Measurements from ENCODE around the gene YAP1. TPM values are rescaled to one million over a fixed set of nuclear protein-coding genes. Genes with fewer than 3 reads are reported as not detected.

The YAP1 gene
- total RNA-seq, 2 experiments from 2014 or later: not detected

GRCh38 chr11:102171101-102171500 is 60.9 kb downstream of the YAP1 start:
- no peak overlapping the region for H3K4me2 ChIP-seq (ENCODE audit: low read length)
- no peaks in the 10 kb centered on the region for H3K36me3 ChIP-seq (ENCODE audit: insufficient read depth, low read length)
- H3K9me2 ChIP-seq (ENCODE audit: insufficient read depth, low read length): no peaks in the 10 kb centered on the region
- BruUV-seq (replicated peaks): no TSS peak
- intact Hi-C loops (cut with micrococcal nuclease; ENCODE audit: unreplicated experiment): no loop called here
- no peaks in the 10 kb centered on the region for H3K79me2 ChIP-seq (ENCODE audit: insufficient read depth, low read depth, low read length)
- no peak overlapping the region for H2AFZ ChIP-seq (ENCODE audit: low read length)
- no peak for DNase-seq (ENCODE audit: low spot score)
- no peaks in the 10 kb centered on the region for H3K4me1 ChIP-seq (ENCODE audit: insufficient read depth, low read length, poor library complexity, severe bottlenecking)
- TF ChIP-seq EZH2phosphoT487 (IDR thresholded peaks at IDR 0.05; ENCODE audit: borderline replicate concordance, low read depth, low read length) (no peak), CTCF (conservative IDR thresholded peaks at IDR 0.05; ENCODE audit: low read length) (no peak)
- no peaks in the 10 kb centered on the region for H4K20me1 ChIP-seq (ENCODE audit: insufficient read depth, low read length)
- no peak overlapping the region for H3K27ac ChIP-seq (ENCODE audit: low read depth, low read length, poor library complexity, severe bottlenecking)
- CTCF ChIA-PET (ENCODE audit: unreplicated experiment): no interaction called here
- H3K9me3 ChIP-seq (ENCODE audit: low read length): no peaks in the 10 kb centered on the region
- no peak overlapping the region for H3K4me3 ChIP-seq (ENCODE audit: low read depth, low read length, poor library complexity, severe bottlenecking)
- POLR2A ChIA-PET: interaction anchor here (0.7 to 1.0 kb wide), 5 partner anchors 9 to 176 kb away, joined by 3 to 6 read pairs (median 5); no protein-coding TSS in a partner anchor

GRCh38 chr11:102172127-102172848 is 62.0 kb downstream of the YAP1 start:
- H2AFZ ChIP-seq (ENCODE audit: low read length): no peak overlapping the region
- CTCF ChIA-PET (ENCODE audit: unreplicated experiment): interaction anchor here (0.6 kb wide), 1 partner anchor 859 kb away, joined by 4 read pairs; no protein-coding TSS in a partner anchor
- DNase-seq (ENCODE audit: low spot score): no peak
- H3K27ac ChIP-seq (ENCODE audit: low read depth, low read length, poor library complexity, severe bottlenecking): no peak overlapping the region
- TF ChIP-seq EZH2phosphoT487 (IDR thresholded peaks at IDR 0.05; ENCODE audit: borderline replicate concordance, low read depth, low read length) (no peak), CTCF (conservative IDR thresholded peaks at IDR 0.05; ENCODE audit: low read length) (no peak)
- POLR2A ChIA-PET: interaction anchor here (0.6 to 1.1 kb wide), 10 partner anchors 12 to 858 kb away, joined by 3 to 6 read pairs (median 4); no protein-coding TSS in a partner anchor
- H3K4me1 ChIP-seq (ENCODE audit: insufficient read depth, low read length, poor library complexity, severe bottlenecking): no peaks in the 10 kb centered on the region
- intact Hi-C loops (cut with micrococcal nuclease; ENCODE audit: unreplicated experiment): no loop called here
- H3K9me3 ChIP-seq (ENCODE audit: low read length): no peaks in the 10 kb centered on the region
- no peaks in the 10 kb centered on the region for H3K79me2 ChIP-seq (ENCODE audit: insufficient read depth, low read depth, low read length)
- no peaks in the 10 kb centered on the region for H4K20me1 ChIP-seq (ENCODE audit: insufficient read depth, low read length)
- no peaks in the 10 kb centered on the region for H3K9me2 ChIP-seq (ENCODE audit: insufficient read depth, low read length)
- no peaks in the 10 kb centered on the region for H3K36me3 ChIP-seq (ENCODE audit: insufficient read depth, low read length)
- no peak overlapping the region for H3K4me3 ChIP-seq (ENCODE audit: low read depth, low read length, poor library complexity, severe bottlenecking)
- no TSS peak for BruUV-seq (replicated peaks)
- no peak overlapping the region for H3K4me2 ChIP-seq (ENCODE audit: low read length)

- Histone ChIP-seq H3K9me3 (ENCODE audit: low read length) (no peaks in the 10 kb centered on the region), H3K36me3 (ENCODE audit: insufficient read depth, low read length) (no peaks in the 10 kb centered on the region), H3K9me2 (ENCODE audit: insufficient read depth, low read length) (no peaks in the 10 kb centered on the region), H3K27ac (ENCODE audit: low read depth, low read length, poor library complexity, severe bottlenecking) (no peak overlapping the region), H3K4me1 (ENCODE audit: insufficient read depth, low read length, poor library complexity, severe bottlenecking) (no peaks in the 10 kb centered on the region), H3K4me2 (ENCODE audit: low read length) (no peak overlapping the region), H3K4me3 (ENCODE audit: low read depth, low read length, poor library complexity, severe bottlenecking) (no peak overlapping the region), H2AFZ (ENCODE audit: low read length) (no peak overlapping the region), H3K79me2 (ENCODE audit: insufficient read depth, low read depth, low read length) (no peaks in the 10 kb centered on the region), H4K20me1 (ENCODE audit: insufficient read depth, low read length) (no peaks in the 10 kb centered on the region)
- no TSS peak for BruUV-seq (replicated peaks)
- ChIA-PET CTCF (ENCODE audit: unreplicated experiment) (no interaction called here), POLR2A (no interaction called here)
- no peak for DNase-seq (ENCODE audit: low spot score)
- intact Hi-C loops (cut with micrococcal nuclease; ENCODE audit: unreplicated experiment): no loop called here
- no peak for TF ChIP-seq EZH2phosphoT487 (IDR thresholded peaks at IDR 0.05; ENCODE audit: borderline replicate concordance, low read depth, low read length)
- no peak for TF ChIP-seq CTCF (conservative IDR thresholded peaks at IDR 0.05; ENCODE audit: low read length)
Observed at GRCh38 chr11:102177126-102177525, 66.9 kb downstream of the YAP1 start.

All from OCI-LY7 (cell line).